GM12891 (cell line): Measurements from ENCODE around the gene ALDH3B1.
A peak's percentile ranks its signal among the peaks of the same experiment; 100 is the strongest.
"Not testable (repeated sequence)": the region's sequence is repeated elsewhere in the genome, so short reads cannot be mapped to it uniquely, and the experiment has no call there.

Source experiments
- DNase-seq: peaks from one replicate; pipeline ENCODE4 v3.0.0; 2011; ENCODE audit warnings: low spot score; ENCODE audit not compliant: insufficient read length
- FAIRE-seq: peaks from 2 replicates; lab custom pipeline; 2011; peaks lifted over from hg19 to GRCh38; lab: Jason Lieb, UNC
- PAX5 ChIP-seq: IDR thresholded peaks from 2 replicates; pipeline ENCODE4 v1.6.1; 2011; ENCODE audit warnings: low read length, moderate library complexity, mild to moderate bottlenecking; ENCODE audit not compliant: insufficient read depth, severe bottlenecking
- POLR2A ChIP-seq: IDR thresholded peaks from 2 replicates; pipeline ENCODE4 v1.6.1; 2011; ENCODE audit warnings: low read depth, low read length, control low read depth
- POLR2AphosphoS5 ChIP-seq: IDR thresholded peaks from 2 replicates; pipeline ENCODE4 v1.6.1; 2011; ENCODE audit warnings: low read depth, low read length, control low read depth
- POU2F2 ChIP-seq: IDR thresholded peaks from 2 replicates; pipeline ENCODE4 v1.6.1; 2011; ENCODE audit warnings: low read depth, mild to moderate bottlenecking, control low read depth, low read length, moderate library complexity
- SPI1 ChIP-seq: IDR thresholded peaks from 2 replicates; pipeline ENCODE4 v1.6.1; 2011; ENCODE audit warnings: low read depth, low read length, control low read depth
- TAF1 ChIP-seq: IDR thresholded peaks from 2 replicates; pipeline ENCODE4 v1.6.1; 2011; ENCODE audit warnings: low read depth, low read length, control low read depth

Gene ALDH3B1

DNA sequence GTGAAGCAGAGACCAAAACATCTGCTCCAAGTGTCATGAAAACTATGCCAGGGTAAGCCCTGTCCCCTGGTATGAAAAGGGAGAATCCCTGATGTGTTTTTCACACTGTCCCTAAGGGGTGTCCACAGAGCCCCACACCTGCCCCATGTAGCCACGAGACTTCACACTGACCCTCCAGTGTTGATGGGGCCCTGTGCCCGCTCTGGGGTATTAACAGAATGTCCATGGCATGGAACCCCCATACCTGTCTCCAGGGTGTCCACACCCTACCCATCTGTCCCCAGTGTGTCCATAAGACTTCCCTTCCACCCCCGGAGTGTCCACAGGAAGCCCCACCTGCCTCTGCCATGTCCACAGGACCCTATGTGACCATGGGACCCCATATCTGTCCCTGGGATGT is 15.0 kb upstream of the ALDH3B1 start:
- DNase-seq, FAIRE-seq: not testable (repeated sequence)

GRCh38 chr11:67995579-67995978 is 14.5 kb upstream of the ALDH3B1 start:
- not testable (repeated sequence) for FAIRE-seq, DNase-seq

DNA sequence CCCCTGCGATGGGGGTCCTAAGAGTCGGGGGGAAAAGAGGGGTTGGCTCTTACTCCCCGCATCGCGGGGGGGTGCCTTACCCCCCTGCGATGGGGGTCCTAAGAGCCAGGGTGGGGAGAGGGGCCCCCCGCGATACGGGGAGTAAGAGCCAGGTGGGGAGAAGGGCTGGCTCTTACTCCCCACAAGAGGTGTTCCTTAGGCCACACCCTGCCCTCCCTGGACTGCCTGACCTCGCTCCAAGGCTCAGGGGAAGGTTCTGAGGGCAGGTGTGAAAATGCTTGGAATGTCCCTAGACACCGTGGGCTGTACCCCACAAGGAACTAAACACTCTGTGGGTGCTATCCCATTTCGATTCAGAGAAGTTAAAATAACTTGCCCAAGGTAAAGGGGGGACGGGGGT is 14.1 kb upstream of the ALDH3B1 start:
- FAIRE-seq: no peak
- no peak for DNase-seq
- TF ChIP-seq POLR2A (no peak), PAX5 (no peak), POLR2AphosphoS5 (no peak), SPI1 (no peak), TAF1 (no peak), POU2F2 (no peak)

GRCh38 chr11:67996622-67997474 is 13.3 kb upstream of the ALDH3B1 start:
- DNase-seq: no peak

DNA sequence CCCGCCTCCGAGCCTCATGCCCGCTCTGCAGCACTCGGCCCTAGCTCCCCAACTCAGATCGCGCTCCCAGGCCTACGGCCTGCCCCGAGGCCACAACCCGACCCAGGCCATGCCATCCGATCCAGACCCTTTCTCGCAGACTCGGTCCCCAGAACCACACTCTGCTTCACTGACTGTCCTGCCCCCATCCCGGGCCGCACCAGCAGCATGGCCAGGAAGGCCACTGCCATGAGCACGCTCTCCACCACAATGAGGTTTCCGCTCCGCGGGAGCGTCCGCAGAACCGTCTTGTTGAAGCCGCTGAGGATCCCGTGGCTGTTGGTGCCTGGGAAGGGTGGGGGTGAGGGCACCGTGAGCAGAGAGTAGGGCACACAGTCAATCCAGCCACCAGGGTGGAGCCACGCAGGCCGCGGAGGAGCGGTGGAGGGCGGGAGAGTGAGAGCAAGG is 12.6 kb upstream of the ALDH3B1 start:
- TF ChIP-seq POLR2AphosphoS5 (no peak), TAF1 (no peak), POU2F2 (no peak)
- no peak for FAIRE-seq
- DNase-seq: no peak

More at GRCh38 chr11:67996622-67997474, 13.3 kb upstream of the ALDH3B1 start:
- no peak for FAIRE-seq
- TF ChIP-seq TAF1 (no peak), POU2F2 (peak; percentile 18; the same call in 1 of the 2 replicates)

DNA sequence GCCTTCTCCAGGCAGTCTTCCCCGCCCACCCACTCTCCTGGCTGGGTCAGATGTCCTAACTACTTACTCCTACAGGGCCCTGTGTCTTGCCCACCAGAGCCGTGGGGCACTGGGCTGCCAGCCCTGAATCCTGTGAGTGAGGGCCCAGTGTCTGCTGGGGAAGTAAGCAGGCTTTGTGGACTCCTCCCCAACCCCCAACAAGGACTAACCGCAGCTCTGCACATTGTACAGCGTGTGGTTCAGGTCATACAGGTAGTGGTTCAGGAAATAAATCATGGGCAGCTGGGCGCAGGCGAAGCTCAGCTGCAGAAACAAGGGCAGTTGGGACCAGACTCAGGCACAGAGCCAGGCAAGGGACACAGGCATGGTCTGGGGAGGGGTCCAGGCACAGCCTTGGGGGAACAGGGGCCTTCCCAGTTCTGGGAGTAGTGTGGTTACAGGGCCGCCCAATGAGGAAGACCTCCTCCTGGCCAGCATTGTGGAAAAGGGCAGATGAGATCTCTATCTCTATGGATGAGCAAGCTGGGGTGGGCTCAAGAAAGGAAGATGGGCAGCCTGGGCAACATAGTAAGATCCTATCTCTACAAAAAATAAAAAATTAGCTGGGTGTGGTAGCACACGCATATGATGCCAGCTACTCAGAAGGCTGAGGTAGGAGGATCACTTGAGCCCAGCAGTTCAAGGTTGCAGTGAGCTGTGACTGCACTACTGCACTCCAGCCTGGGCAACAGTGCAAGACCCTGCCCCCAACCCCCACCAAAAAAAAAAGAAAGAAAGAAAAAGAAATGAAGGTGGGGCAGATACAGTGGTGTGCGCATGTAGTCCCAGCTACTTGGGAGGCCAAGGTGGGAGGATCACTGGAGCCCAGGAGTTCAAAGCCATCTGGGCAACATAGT is 11.7 kb upstream of the ALDH3B1 start:
- DNase-seq (no peak), FAIRE-seq (peak; percentile 48)
- TF ChIP-seq PAX5 (no peak), POLR2AphosphoS5 (no peak), SPI1 (no peak), POLR2A (no peak), TAF1 (no peak), POU2F2 (no peak)

GRCh38 chr11:67999201-67999629 is 10.9 kb upstream of the ALDH3B1 start:
- FAIRE-seq (no peak), DNase-seq (no peak)
- TF ChIP-seq POLR2A (no peak), POLR2AphosphoS5 (no peak), TAF1 (no peak)

DNA sequence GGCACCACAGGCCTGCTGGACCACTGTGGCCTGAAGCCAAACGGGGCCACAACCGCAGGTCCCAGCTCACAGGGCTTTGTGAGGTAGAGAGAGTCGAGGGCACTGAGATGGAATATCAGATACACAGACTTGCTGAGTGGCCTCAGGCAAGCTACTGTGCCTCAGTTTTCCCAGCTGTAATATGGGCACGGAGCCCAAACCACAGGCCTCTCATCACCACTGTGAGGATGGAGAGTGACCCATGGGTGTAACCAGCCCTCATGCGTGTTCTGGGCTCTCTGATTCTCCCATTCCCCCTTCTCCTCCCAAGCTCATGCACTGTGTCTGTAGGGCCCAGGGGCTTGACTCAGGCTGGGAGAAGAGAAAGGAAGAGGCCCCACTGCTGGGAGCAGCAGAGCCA is 10.4 kb upstream of the ALDH3B1 start:
- FAIRE-seq (no peak), DNase-seq (no peak)
- TF ChIP-seq PAX5: no peak
- no peak for TF ChIP-seq POLR2A
- peak; percentile 47 for TF ChIP-seq POLR2AphosphoS5
- TF ChIP-seq SPI1: no peak
- TF ChIP-seq TAF1: no peak
- no peak for TF ChIP-seq POU2F2

GRCh38 chr11:68002575-68002937 is 7.6 kb upstream of the ALDH3B1 start:
- no peak for FAIRE-seq
- no peak for TF ChIP-seq POU2F2
- TF ChIP-seq TAF1: no peak
- no peak for TF ChIP-seq PAX5
- no peak for TF ChIP-seq SPI1
- no peak for TF ChIP-seq POLR2AphosphoS5
- no peak for TF ChIP-seq POLR2A
- no peak for DNase-seq

DNA sequence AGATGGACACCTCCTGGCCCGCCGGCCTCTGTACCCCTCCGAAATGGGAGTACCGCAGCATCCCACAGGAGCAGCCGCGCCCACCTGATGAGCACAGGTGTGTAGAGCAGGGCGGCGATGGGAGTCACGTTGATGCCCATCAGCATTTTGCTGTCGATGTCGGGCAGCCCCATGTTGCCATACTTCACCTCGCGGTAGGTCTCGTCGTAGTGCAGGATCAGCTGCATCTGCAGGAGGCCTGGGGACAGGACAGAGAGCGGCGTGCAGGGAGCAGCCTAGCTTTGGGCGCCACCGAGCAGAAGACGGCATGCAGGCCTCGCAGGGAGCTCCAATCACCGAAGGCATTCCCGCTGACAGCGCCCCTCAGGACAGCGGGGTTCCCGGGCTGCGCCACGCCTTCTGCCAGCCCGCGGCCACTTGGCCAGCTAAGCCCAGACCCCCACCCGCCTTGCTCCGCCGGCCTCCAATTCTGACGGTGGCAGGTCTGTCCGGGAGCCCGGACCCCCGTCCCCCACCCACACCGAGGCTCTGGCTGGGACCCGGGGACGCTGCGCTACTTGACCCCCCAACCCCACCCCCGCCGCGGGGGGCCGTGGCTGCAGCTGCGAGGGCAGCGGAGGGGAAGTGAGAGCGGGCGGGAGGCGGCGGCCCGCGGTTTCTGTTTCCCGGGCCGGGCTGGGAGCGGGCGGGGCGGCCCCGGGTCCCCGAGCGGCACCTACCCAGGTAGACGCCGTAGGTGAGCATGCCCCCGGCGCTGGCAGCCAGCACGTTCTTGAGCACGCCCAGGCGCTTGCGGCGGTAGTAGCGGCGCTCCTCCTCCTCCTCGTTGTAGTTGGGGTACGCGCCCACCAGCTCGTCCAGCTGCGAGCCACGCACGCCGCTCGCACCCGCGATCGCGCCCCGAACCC is 6.9 kb upstream of the ALDH3B1 start:
- FAIRE-seq (peak; percentile 97), DNase-seq (no peak)
- TF ChIP-seq SPI1 (peak; percentile 85), PAX5 (no peak)
